ENCODE measurements around the gene GPR55.

Gene GPR55

GRCh38 chr2:230866756-230867523 lies 58.1 kb downstream of the GPR55 start:
- no peaks in the 10 kb centered on the region for H3K4me1 ChIP-seq (ENCODE audit: control insufficient read depth, insufficient read depth, low read length)
- H3K36me3 ChIP-seq (ENCODE audit: control insufficient read depth, insufficient read depth, low read length, severe bottlenecking) = no peaks in the 10 kb centered on the region
- no peaks in the 10 kb centered on the region for H3K9me3 ChIP-seq (ENCODE audit: control insufficient read depth, low read length)
- H3K4me3 ChIP-seq (ENCODE audit: low read length) = no peak overlapping the region
- H3K27me3 ChIP-seq (replicated peaks; ENCODE audit: control insufficient read depth, insufficient read depth, low read length) = peaks cover 33% of the 10 kb centered on the region
- no peak overlapping the region for H3K9ac ChIP-seq (ENCODE audit: low read length)
- DNase-seq (ENCODE audit: low read depth) = peak; percentile 48

GRCh38 chr2:230865766-230866755 lies 59.0 kb downstream of the GPR55 start:
- Histone ChIP-seq H3K36me3 (ENCODE audit: control insufficient read depth, insufficient read depth, low read length, severe bottlenecking) (no peaks in the 10 kb centered on the region), H3K4me1 (ENCODE audit: control insufficient read depth, insufficient read depth, low read length) (no peaks in the 10 kb centered on the region), H3K4me3 (ENCODE audit: low read length) (peak overlapping the region; percentile 83), H3K9ac (ENCODE audit: low read length) (no peak overlapping the region), H3K9me3 (ENCODE audit: control insufficient read depth, low read length) (no peaks in the 10 kb centered on the region), H3K27me3 (replicated peaks; ENCODE audit: control insufficient read depth, insufficient read depth, low read length) (peaks cover 41% of the 10 kb centered on the region)
- DNase-seq (ENCODE audit: low read depth) = peak; percentile 52

- Histone ChIP-seq H3K4me3 (ENCODE audit: low read length) (peak overlapping the region; percentile 83), H3K9me3 (ENCODE audit: control insufficient read depth, low read length) (no peaks in the 10 kb centered on the region), H3K4me1 (ENCODE audit: control insufficient read depth, insufficient read depth, low read length) (no peaks in the 10 kb centered on the region), H3K36me3 (ENCODE audit: control insufficient read depth, insufficient read depth, low read length, severe bottlenecking) (no peaks in the 10 kb centered on the region), H3K9ac (ENCODE audit: low read length) (peak overlapping the region; percentile 80), H3K27me3 (replicated peaks; ENCODE audit: control insufficient read depth, insufficient read depth, low read length) (peaks cover 45% of the 10 kb centered on the region)
- peak; percentile 34 for DNase-seq (ENCODE audit: low read depth)
Measured at GRCh38 chr2:230865307-230865765, 59.7 kb downstream of the GPR55 start.

GRCh38 chr2:230864605-230865306 lies 60.3 kb downstream of the GPR55 start, which contains the start of gene ITM2C:
Gene ITM2C (plus strand): TSS chr2:230864942. CDS start chr2:230865026, 84 bp downstream.
- Histone ChIP-seq H3K4me3 (ENCODE audit: low read length) (peak within 1 kb of the TSS; percentile 83), H3K9me3 (ENCODE audit: control insufficient read depth, low read length) (no peaks in the 10 kb centered on the region), H3K27me3 (replicated peaks; ENCODE audit: control insufficient read depth, insufficient read depth, low read length) (peaks cover 40% of the 10 kb centered on the region), H3K9ac (ENCODE audit: low read length) (peak within 1 kb of the TSS; percentile 80), H3K36me3 (ENCODE audit: control insufficient read depth, insufficient read depth, low read length, severe bottlenecking) (no peaks in the 10 kb centered on the region), H3K4me1 (ENCODE audit: control insufficient read depth, insufficient read depth, low read length) (no peaks in the 10 kb centered on the region)
- peak; percentile 84 for DNase-seq (ENCODE audit: low read depth)

- peaks cover 40% of the 10 kb centered on the region for H3K27me3 ChIP-seq (replicated peaks; ENCODE audit: control insufficient read depth, insufficient read depth, low read length)
- no peaks in the 10 kb centered on the region for H3K4me1 ChIP-seq (ENCODE audit: control insufficient read depth, insufficient read depth, low read length)
- no peak for DNase-seq (ENCODE audit: low read depth)
- peak overlapping the region; percentile 83 for H3K4me3 ChIP-seq (ENCODE audit: low read length)
- no peaks in the 10 kb centered on the region for H3K9me3 ChIP-seq (ENCODE audit: control insufficient read depth, low read length)
- no peaks in the 10 kb centered on the region for H3K36me3 ChIP-seq (ENCODE audit: control insufficient read depth, insufficient read depth, low read length, severe bottlenecking)
- peak overlapping the region; percentile 47 for H3K9ac ChIP-seq (ENCODE audit: low read length)
Measured at GRCh38 chr2:230864122-230864604, 60.9 kb downstream of the GPR55 start.

- no peaks in the 10 kb centered on the region for H3K36me3 ChIP-seq (ENCODE audit: control insufficient read depth, insufficient read depth, low read length, severe bottlenecking)
- no peaks in the 10 kb centered on the region for H3K4me1 ChIP-seq (ENCODE audit: control insufficient read depth, insufficient read depth, low read length)
- no peak for DNase-seq (ENCODE audit: low read depth)
- H3K9ac ChIP-seq (ENCODE audit: low read length) = no peak overlapping the region
- H3K27me3 ChIP-seq (replicated peaks; ENCODE audit: control insufficient read depth, insufficient read depth, low read length) = peaks cover 44% of the 10 kb centered on the region
- H3K4me3 ChIP-seq (ENCODE audit: low read length) = no peak overlapping the region
- H3K9me3 ChIP-seq (ENCODE audit: control insufficient read depth, low read length) = peaks cover 5% of the 10 kb centered on the region
Measured at GRCh38 chr2:230863442-230864121, 61.5 kb downstream of the GPR55 start.

GRCh38 chr2:230863031-230863430 lies 62.0 kb downstream of the GPR55 start:
- Histone ChIP-seq H3K27me3 (replicated peaks; ENCODE audit: control insufficient read depth, insufficient read depth, low read length) (peaks cover 46% of the 10 kb centered on the region), H3K9ac (ENCODE audit: low read length) (no peak overlapping the region), H3K4me1 (ENCODE audit: control insufficient read depth, insufficient read depth, low read length) (no peaks in the 10 kb centered on the region), H3K36me3 (ENCODE audit: control insufficient read depth, insufficient read depth, low read length, severe bottlenecking) (no peaks in the 10 kb centered on the region), H3K4me3 (ENCODE audit: low read length) (no peak overlapping the region), H3K9me3 (ENCODE audit: control insufficient read depth, low read length) (peaks cover 8% of the 10 kb centered on the region)
- no peak for DNase-seq (ENCODE audit: low read depth)

- Histone ChIP-seq H3K27me3 (replicated peaks; ENCODE audit: control insufficient read depth, insufficient read depth, low read length) (peaks cover 53% of the 10 kb centered on the region), H3K9ac (ENCODE audit: low read length) (no peak overlapping the region)
- DNase-seq (ENCODE audit: low read depth) = no peak
Measured at GRCh38 chr2:230862292-230862691, 62.8 kb downstream of the GPR55 start.

GRCh38 chr2:230861552-230862255 lies 63.3 kb downstream of the GPR55 start:
- Histone ChIP-seq H3K27me3 (replicated peaks; ENCODE audit: control insufficient read depth, insufficient read depth, low read length) (peaks cover 54% of the 10 kb centered on the region), H3K36me3 (ENCODE audit: control insufficient read depth, insufficient read depth, low read length, severe bottlenecking) (no peaks in the 10 kb centered on the region), H3K9ac (ENCODE audit: low read length) (no peak overlapping the region), H3K4me1 (ENCODE audit: control insufficient read depth, insufficient read depth, low read length) (no peaks in the 10 kb centered on the region), H3K9me3 (ENCODE audit: control insufficient read depth, low read length) (peaks cover 8% of the 10 kb centered on the region), H3K4me3 (ENCODE audit: low read length) (no peak overlapping the region)
- DNase-seq (ENCODE audit: low read depth) = no peak

More at GRCh38 chr2:230862292-230862691, 62.8 kb downstream of the GPR55 start:
- Histone ChIP-seq H3K36me3 (ENCODE audit: control insufficient read depth, insufficient read depth, low read length, severe bottlenecking) (no peaks in the 10 kb centered on the region), H3K4me3 (ENCODE audit: low read length) (no peak overlapping the region), H3K9me3 (ENCODE audit: control insufficient read depth, low read length) (peaks cover 8% of the 10 kb centered on the region), H3K4me1 (ENCODE audit: control insufficient read depth, insufficient read depth, low read length) (no peaks in the 10 kb centered on the region)
